Central memory CD8-positive, alpha-beta T cell (primary cell): ENCODE data around the gene CNBD2.
"Not testable (repeated sequence)": the region's sequence is repeated elsewhere in the genome, so short reads cannot be mapped to it uniquely, and the experiment has no call there.

Experiments used
- ATAC-seq: fragments of 150-1000 bp; cut with Tn5 transposase; replicated peaks from 2 replicates; pipeline ENCODE4 v1.10.0; 2022; ENCODE audit warnings: mild to moderate bottlenecking, moderate FRiP score, moderate number of reproducible peaks; ENCODE audit not compliant: poor library complexity, severe bottlenecking; ENCODE audit errors: extremely low read depth
- DNase-seq, 2 donors: peaks; one replicate each; pipeline ENCODE4 v3.0.0; 2021; ENCODE audit warnings: low spot score in 2 of 2
- H3K27ac Mint-ChIP-seq: one replicate; pipeline ENCODE4 v1.8.0; 2022; ENCODE audit warnings: low read depth, mild to moderate bottlenecking, moderate library complexity, mixed read lengths
- H3K27me3 Mint-ChIP-seq: one replicate; pipeline ENCODE4 v1.8.0; 2022; ENCODE audit warnings: mixed read lengths
- H3K36me3 Mint-ChIP-seq: one replicate; pipeline ENCODE4 v1.8.0; 2022; ENCODE audit warnings: mild to moderate bottlenecking, moderate library complexity, mixed read lengths; ENCODE audit not compliant: insufficient read depth
- H3K4me1 Mint-ChIP-seq: one replicate; pipeline ENCODE4 v1.8.0; 2022; ENCODE audit warnings: mixed read lengths
- H3K4me3 Mint-ChIP-seq: one replicate; pipeline ENCODE4 v1.8.0; 2022; ENCODE audit warnings: mild to moderate bottlenecking, moderate library complexity, mixed read lengths
- H3K9me3 Mint-ChIP-seq: one replicate; pipeline ENCODE4 v1.8.0; 2022; ENCODE audit warnings: mixed read lengths

CNBD2 gene

GRCh38 chr20:35967979-35968640, at the start of gene CNBD2:
TSS of gene CNBD2 (plus strand) at chr20:35968590. CDS start at chr20:35968763, 173 bp downstream.
- ATAC-seq, result no peak

GRCh38 chr20:35920523-35920922, 47.9 kb upstream of the CNBD2 start:
- ATAC-seq, result no peak
- Mint-ChIP-seq H3K4me1 (no peaks in the 10 kb centered on the region), H3K27me3 (no peaks in the 10 kb centered on the region), H3K9me3 (no peaks in the 10 kb centered on the region), H3K27ac (no peak overlapping the region), H3K4me3 (no peak overlapping the region), H3K36me3 (peaks cover 40% of the 10 kb centered on the region)
- no peak for DNase-seq

More at GRCh38 chr20:35967979-35968640, at the start of gene CNBD2:
- H3K36me3 Mint-ChIP-seq, result no peaks in the 10 kb centered on the region
- H3K9me3 Mint-ChIP-seq, result no peaks in the 10 kb centered on the region
- no peaks in the 10 kb centered on the region for H3K27me3 Mint-ChIP-seq
- no peak within 1 kb of the TSS for H3K27ac Mint-ChIP-seq
- H3K4me3 Mint-ChIP-seq, result no peak within 1 kb of the TSS
- H3K4me1 Mint-ChIP-seq, result no peaks in the 10 kb centered on the region
- no peak for DNase-seq

GRCh38 chr20:35929301-35929700, 39.1 kb upstream of the CNBD2 start:
- Mint-ChIP-seq H3K4me3 (no peak overlapping the region), H3K36me3 (peaks cover 59% of the 10 kb centered on the region), H3K27ac (no peak overlapping the region), H3K27me3 (no peaks in the 10 kb centered on the region), H3K9me3 (no peaks in the 10 kb centered on the region), H3K4me1 (peaks cover 17% of the 10 kb centered on the region)
- ATAC-seq (no peak), DNase-seq (no peak)

GRCh38 chr20:35934050-35934449, 34.3 kb upstream of the CNBD2 start:
- H3K4me1 Mint-ChIP-seq, result peaks cover 9% of the 10 kb centered on the region
- H3K9me3 Mint-ChIP-seq, result no peaks in the 10 kb centered on the region
- no peak overlapping the region for H3K4me3 Mint-ChIP-seq
- ATAC-seq (no peak), DNase-seq (no peak)
- no peaks in the 10 kb centered on the region for H3K27me3 Mint-ChIP-seq
- H3K27ac Mint-ChIP-seq, result peak overlapping the region; percentile 49
- H3K36me3 Mint-ChIP-seq, result peaks cover 55% of the 10 kb centered on the region

- DNase-seq (no peak), ATAC-seq (no peak)
- no peak overlapping the region for H3K27ac Mint-ChIP-seq
- no peaks in the 10 kb centered on the region for H3K27me3 Mint-ChIP-seq
- H3K4me1 Mint-ChIP-seq, result no peaks in the 10 kb centered on the region
- H3K9me3 Mint-ChIP-seq, result no peaks in the 10 kb centered on the region
- H3K36me3 Mint-ChIP-seq, result peaks cover 37% of the 10 kb centered on the region
- no peak overlapping the region for H3K4me3 Mint-ChIP-seq
These were observed 29.1 kb upstream of the CNBD2 start for GRCh38 chr20:35939264-35939663.

- no peak for DNase-seq
- H3K27me3 Mint-ChIP-seq, result no peaks in the 10 kb centered on the region
- no peak for ATAC-seq
- H3K4me1 Mint-ChIP-seq, result peaks cover 9% of the 10 kb centered on the region
- peaks cover 37% of the 10 kb centered on the region for H3K36me3 Mint-ChIP-seq
- H3K27ac Mint-ChIP-seq, result no peak overlapping the region
- no peaks in the 10 kb centered on the region for H3K9me3 Mint-ChIP-seq
- H3K4me3 Mint-ChIP-seq, result no peak overlapping the region
These were observed 26.8 kb upstream of the CNBD2 start for GRCh38 chr20:35941620-35942019.

- no peak overlapping the region for H3K27ac Mint-ChIP-seq
- H3K4me1 Mint-ChIP-seq, result peaks cover 9% of the 10 kb centered on the region
- ATAC-seq (no peak), DNase-seq (no peak)
- no peaks in the 10 kb centered on the region for H3K27me3 Mint-ChIP-seq
- no peak overlapping the region for H3K4me3 Mint-ChIP-seq
- no peaks in the 10 kb centered on the region for H3K9me3 Mint-ChIP-seq
- peaks cover 37% of the 10 kb centered on the region for H3K36me3 Mint-ChIP-seq
These were observed 26.1 kb upstream of the CNBD2 start for GRCh38 chr20:35942243-35942642.

- no peak for ATAC-seq
- no peak overlapping the region for H3K4me3 Mint-ChIP-seq
- peaks cover 11% of the 10 kb centered on the region for H3K4me1 Mint-ChIP-seq
- no peaks in the 10 kb centered on the region for H3K27me3 Mint-ChIP-seq
- H3K27ac Mint-ChIP-seq, result no peak overlapping the region
- DNase-seq, result no peak
- no peaks in the 10 kb centered on the region for H3K9me3 Mint-ChIP-seq
- H3K36me3 Mint-ChIP-seq, result peaks cover 23% of the 10 kb centered on the region
These were observed 20.9 kb upstream of the CNBD2 start for GRCh38 chr20:35947489-35947888.

- ATAC-seq (no peak), DNase-seq (no peak)
- Mint-ChIP-seq H3K4me1 (peaks cover 16% of the 10 kb centered on the region), H3K27ac (no peak overlapping the region), H3K27me3 (no peaks in the 10 kb centered on the region), H3K36me3 (peaks cover 21% of the 10 kb centered on the region), H3K4me3 (no peak overlapping the region), H3K9me3 (no peaks in the 10 kb centered on the region)
These were observed 20.5 kb upstream of the CNBD2 start for GRCh38 chr20:35947907-35948306.

- no peak for DNase-seq
- no peaks in the 10 kb centered on the region for H3K27me3 Mint-ChIP-seq
- H3K4me1 Mint-ChIP-seq, result peaks cover 19% of the 10 kb centered on the region
- peaks cover 27% of the 10 kb centered on the region for H3K36me3 Mint-ChIP-seq
- no peaks in the 10 kb centered on the region for H3K9me3 Mint-ChIP-seq
- no peak for ATAC-seq
- no peak overlapping the region for H3K27ac Mint-ChIP-seq
- H3K4me3 Mint-ChIP-seq, result no peak overlapping the region
These were observed 18.3 kb upstream of the CNBD2 start for GRCh38 chr20:35950093-35950492.

GRCh38 chr20:35952080-35952479, 16.3 kb upstream of the CNBD2 start:
- ATAC-seq, H3K27ac Mint-ChIP-seq, H3K27me3 Mint-ChIP-seq, H3K9me3 Mint-ChIP-seq, DNase-seq: not testable (repeated sequence)
- Mint-ChIP-seq H3K36me3 (peaks cover 27% of the 10 kb centered on the region), H3K4me3 (peak overlapping the region; percentile 97), H3K4me1 (peaks cover 18% of the 10 kb centered on the region)

GRCh38 chr20:35952480-35953386, 15.7 kb upstream of the CNBD2 start:
- peaks cover 26% of the 10 kb centered on the region for H3K36me3 Mint-ChIP-seq
- H3K4me3 Mint-ChIP-seq, result peak overlapping the region; percentile 97
- peak overlapping the region; percentile 100 for H3K27ac Mint-ChIP-seq
- no peak for DNase-seq
- H3K4me1 Mint-ChIP-seq, result peaks cover 18% of the 10 kb centered on the region
- H3K27me3 Mint-ChIP-seq, result no peaks in the 10 kb centered on the region
- H3K9me3 Mint-ChIP-seq, result no peaks in the 10 kb centered on the region
- no peak for ATAC-seq
